H1 (cell line): Measurements from ENCODE around the gene CTXN1. TPM values are rescaled to one million over a fixed set of nuclear protein-coding genes. Genes with fewer than 3 reads are reported as not detected.

Experiments
- CTCF ChIA-PET: fragments of 300-600 bp; sonication (Branson Sonifier 250); formaldehyde crosslinking; loops from one replicate; lab custom pipeline; 2021; ENCODE audit not compliant: partially characterized antibody; lab: Charles Lee
- POLR2A ChIA-PET: fragments of 300-600 bp; sonication (Branson Sonifier 250); formaldehyde crosslinking; loops from one replicate; lab custom pipeline; 2021; ENCODE audit warnings: inconsistent platforms; ENCODE audit not compliant: partially characterized antibody; lab: Charles Lee
- DNase-seq, 2 experiments: peaks; one replicate each; pipeline versions ENCODE4 v3.0.0 to v3.0.0-alpha.2; 2010 to 2022; ENCODE audit warnings: low spot score in 2 of 2, low read depth in 1 of 2, mixed read lengths in 1 of 2
- FAIRE-seq: peaks from 2 replicates; lab custom pipeline; 2011; peaks lifted over from hg19 to GRCh38; lab: Jason Lieb, UNC
- H2AFZ ChIP-seq: 2 replicates; pipeline ENCODE4 v1.8.1; 2012; ENCODE audit warnings: low read length, inconsistent platforms
- H2AK5ac ChIP-seq: 2 replicates; pipeline ENCODE4 v1.6.1; 2013; ENCODE audit warnings: low read depth, low read length
- H2BK120ac ChIP-seq: replicated peaks from 2 replicates; pipeline ENCODE3; 2013; ENCODE audit warnings: low read depth, low read length, inconsistent platforms
- H2BK12ac ChIP-seq: 2 replicates; pipeline ENCODE4 v1.6.1; 2013; ENCODE audit warnings: low read depth, low read length
- H2BK15ac ChIP-seq: 2 replicates; pipeline ENCODE4 v1.6.1; 2013; ENCODE audit warnings: low read length
- H2BK20ac ChIP-seq: 2 replicates; pipeline ENCODE4 v1.6.1; 2013; ENCODE audit warnings: low read length
- H2BK5ac ChIP-seq: 2 replicates; pipeline ENCODE4 v1.6.1; 2013; ENCODE audit warnings: low read depth, low read length
- H3K14ac ChIP-seq: 2 replicates; pipeline ENCODE4 v1.6.1; 2013; ENCODE audit warnings: inconsistent platforms; ENCODE audit not compliant: insufficient read length
- H3K18ac ChIP-seq: 2 replicates; pipeline ENCODE4 v1.6.1; 2013; ENCODE audit warnings: low read length; ENCODE audit errors: extremely low read depth
- H3K23ac ChIP-seq: 2 replicates; pipeline ENCODE4 v1.6.1; 2013; ENCODE audit warnings: inconsistent platforms; ENCODE audit not compliant: insufficient read length
- H3K23me2 ChIP-seq: 2 replicates; pipeline ENCODE4 v1.6.1; 2013; ENCODE audit warnings: low read depth, low read length
- H3K27ac ChIP-seq: 2 replicates; pipeline ENCODE4 v1.6.1; 2011; ENCODE audit warnings: low read depth, low read length, inconsistent platforms
- H3K27me3 ChIP-seq, 4 experiments: replicated peaks in 1 of 4; 1 replicate in 1 of 4; 2 replicates in 3 of 4; pipeline versions ENCODE4 v1.6.1 to v1.8.1; 2011 to 2013; ENCODE audit warnings: low read length in 3 of 4, mild to moderate bottlenecking in 3 of 4, inconsistent platforms in 2 of 4, mixed read lengths in 2 of 4, moderate library complexity in 1 of 4; ENCODE audit not compliant: control insufficient read depth in 3 of 4, insufficient read depth in 3 of 4; ENCODE audit errors: extremely low read depth in 1 of 4
- H3K36me3 ChIP-seq, 4 experiments: 2 replicates each; pipeline versions ENCODE4 v1.6.1 to v1.8.1; 2011 to 2013; ENCODE audit warnings: mild to moderate bottlenecking in 4 of 4, low read length in 3 of 4, moderate library complexity in 2 of 4, control low read depth in 1 of 4, inconsistent platforms in 1 of 4; ENCODE audit not compliant: insufficient read depth in 4 of 4, control insufficient read depth in 2 of 4
- H3K4ac ChIP-seq: replicated peaks from 2 replicates; pipeline ENCODE3; 2013; ENCODE audit warnings: low read length, low read depth, mixed read lengths, inconsistent platforms; ENCODE audit not compliant: insufficient read length
- H3K4me1 ChIP-seq, 4 experiments: replicated peaks in 1 of 4; 1 replicate in 1 of 4; 2 replicates in 3 of 4; pipeline versions ENCODE4 v1.6.1 to v1.8.1; 2011 to 2013; ENCODE audit warnings: low read length in 3 of 4, inconsistent platforms in 2 of 4, mixed read lengths in 1 of 4; ENCODE audit not compliant: insufficient read depth in 4 of 4, control insufficient read depth in 3 of 4
- H3K4me2 ChIP-seq, 2 experiments: 2 replicates each; pipeline versions ENCODE4 v1.6.1 to v1.8.1; 2011 to 2013; ENCODE audit warnings: low read depth in 2 of 2, low read length in 2 of 2, control low read depth in 1 of 2, inconsistent platforms in 1 of 2, mild to moderate bottlenecking in 1 of 2; ENCODE audit not compliant: insufficient read depth in 1 of 2
- H3K4me3 ChIP-seq, 4 experiments: fragments of 200-600, 300-600 bp in 1 of 4; sonication (generic), shearing (Covaris generic), sonication (Bioruptor Twin) in 1 of 4; 2 replicates each; pipeline versions ENCODE4 v1.5.1 to v1.8.1; 2011 to 2016; ENCODE audit warnings: low read length in 4 of 4, low read depth in 3 of 4, control low read depth in 2 of 4, inconsistent platforms in 2 of 4, mild to moderate bottlenecking in 2 of 4, mixed read lengths in 1 of 4, moderate library complexity in 1 of 4; ENCODE audit not compliant: insufficient read depth in 2 of 4; ENCODE audit errors: extremely low read depth in 1 of 4
- H3K56ac ChIP-seq: replicated peaks from 2 replicates; pipeline ENCODE3; 2013; ENCODE audit warnings: low read depth, mild to moderate bottlenecking, mixed read lengths, low read length, inconsistent platforms; ENCODE audit not compliant: insufficient read length
- H3K79me1 ChIP-seq: 2 replicates; pipeline ENCODE4 v1.6.1; 2013; ENCODE audit warnings: low read depth, low read length, control low read depth
- H3K79me2 ChIP-seq, 2 experiments: 2 replicates each; pipeline versions ENCODE4 v1.6.1 to v1.8.1; 2012 to 2013; ENCODE audit warnings: low read length in 2 of 2, mild to moderate bottlenecking in 2 of 2, inconsistent platforms in 1 of 2; ENCODE audit not compliant: insufficient read depth in 2 of 2, control insufficient read depth in 1 of 2
- H3K9ac ChIP-seq, 4 experiments: replicated peaks in 1 of 4; 1 replicate in 1 of 4; 2 replicates in 3 of 4; pipeline versions ENCODE4 v1.6.1 to v1.8.1; 2011 to 2013; ENCODE audit warnings: low read depth in 3 of 4, low read length in 3 of 4, control low read depth in 2 of 4, mild to moderate bottlenecking in 2 of 4, moderate library complexity in 2 of 4, inconsistent platforms in 1 of 4; ENCODE audit errors: extremely low read depth in 1 of 4
- H3K9me3 ChIP-seq, 2 experiments: 2 replicates each; pipeline versions ENCODE4 v1.6.1 to v1.8.1; 2012 to 2013; ENCODE audit warnings: mild to moderate bottlenecking in 2 of 2, moderate library complexity in 2 of 2, control low read depth in 1 of 2, inconsistent platforms in 1 of 2, low read depth in 1 of 2, low read length in 1 of 2, mixed read lengths in 1 of 2; ENCODE audit not compliant: insufficient read depth in 2 of 2
- H4K20me1 ChIP-seq, 2 experiments: replicated peaks in 1 of 2; 2 replicates each; pipeline versions ENCODE3 to v1.8.1; 2011 to 2013; ENCODE audit warnings: inconsistent platforms in 2 of 2, low read length in 2 of 2, mild to moderate bottlenecking in 1 of 2; ENCODE audit not compliant: insufficient read depth in 2 of 2, control insufficient read depth in 1 of 2
- H4K5ac ChIP-seq: 2 replicates; pipeline ENCODE4 v1.6.1; 2013; ENCODE audit warnings: low read length, low read depth, mixed read lengths, inconsistent platforms; ENCODE audit not compliant: insufficient read length
- H4K8ac ChIP-seq: 2 replicates; pipeline ENCODE4 v1.8.0; 2013; ENCODE audit warnings: mild to moderate bottlenecking, moderate library complexity, low read length, inconsistent platforms; ENCODE audit not compliant: insufficient read depth; ENCODE audit errors: extremely low read depth
- H4K91ac ChIP-seq: replicated peaks from 2 replicates; pipeline ENCODE3; 2013; ENCODE audit warnings: low read length, mixed read lengths, inconsistent platforms; ENCODE audit not compliant: insufficient read length
- ASH2L ChIP-seq: fragments of 200-600, 300-600 bp; sonication (generic); IDR thresholded peaks from one replicate; pipeline ENCODE4 v1.7.1; 2017; ENCODE audit warnings: low read length
- FOSL1 ChIP-seq: IDR thresholded peaks from 2 replicates; pipeline ENCODE4 v1.6.1; 2011; ENCODE audit warnings: mild to moderate bottlenecking, low read depth, low read length, moderate library complexity; ENCODE audit not compliant: insufficient read depth
- GABPA ChIP-seq: IDR thresholded peaks from 2 replicates; pipeline ENCODE4 v1.6.1; 2011; ENCODE audit warnings: mild to moderate bottlenecking, low read length, moderate library complexity, borderline replicate concordance; ENCODE audit not compliant: insufficient read depth
- KDM1A ChIP-seq: fragments of 200-600, 300-600 bp; sonication (generic); IDR thresholded peaks from 2 replicates; pipeline ENCODE4 v1.7.1; 2016; ENCODE audit warnings: mild to moderate bottlenecking, low read length, borderline replicate concordance
- RFX5 ChIP-seq: IDR thresholded peaks from 2 replicates; pipeline ENCODE4 v1.6.1; 2011; ENCODE audit warnings: low read depth, low read length, improper control_type of control experiment, borderline replicate concordance
- TEAD4 ChIP-seq: IDR thresholded peaks from 2 replicates; pipeline ENCODE4 v1.6.1; 2012; ENCODE audit warnings: low read depth, low read length, inconsistent platforms, mixed read lengths
- WGBS, 2 experiments: shearing (Covaris generic) in 1 of 2; methylation state at CpG; one replicate each; pipeline versions ENCODE4 v1.1.6 to v1.1.7; 2013 to 2015; ENCODE audit warnings: low lambda C conversion rate in 2 of 2, mixed read lengths in 2 of 2, inconsistent platforms in 1 of 2, low coverage in 1 of 2, missing lambda C conversion rate in 1 of 2; ENCODE audit not compliant: insufficient replicate concordance in 2 of 2, insufficient coverage in 1 of 2, insufficient read length in 1 of 2; ENCODE audit errors: extremely low coverage in 1 of 2, missing lambda C conversion rate in 1 of 2; 5-methylcytosine and 5-hydroxymethylcytosine counted together
- polyA plus RNA-seq, 7 experiments: library from polyadenylated mRNA; depleted of rRNA in 3 of 7; stranded (reverse) in 5 of 7; unstranded in 2 of 7; fragments of >200 nt in 5 of 7; fragments of 200-250 nt in 2 of 7; gene quantifications; 1 replicate in 5 of 7; 2 replicates in 1 of 7; 4 replicates in 1 of 7; pipeline versions ENCODE4 v1.2.1 to v1.2.3, GENCODE V29; 2011 to 2013; ENCODE audit warnings: missing spikeins in 2 of 7, mixed read lengths in 2 of 7
- total RNA-seq: library from RNA; stranded (reverse); fragmentation: NEBNext Ultra II Directional; extraction: Animal tissue kit (Norgen Biotek cat#: 25700); gene quantifications from 2 replicates; pipeline ENCODE4 v1.2.1, GENCODE V29; 2021
- TF ChIP-seq, protein P1 (sequence below): IDR thresholded peaks from 2 replicates; pipeline ENCODE4 v1.6.1; 2012; ENCODE audit warnings: inconsistent platforms
- TF ChIP-seq, protein P2 (sequence below), 3 experiments: IDR thresholded peaks; 1 replicate in 2 of 3; 2 replicates in 1 of 3; pipeline versions ENCODE4 v1.5.1 to v1.6.1; 2011; ENCODE audit warnings: low read length in 3 of 3, mild to moderate bottlenecking in 3 of 3, inconsistent platforms in 2 of 3, low read depth in 1 of 3, moderate library complexity in 1 of 3; ENCODE audit not compliant: insufficient read depth in 1 of 3; ENCODE audit errors: control extremely low read depth in 1 of 3

CTXN1 gene
- total and polyA plus RNA-seq, 2 of the 8 experiments (the other 6 are each of a cell fraction or from before 2014, with no cell fraction given), result 16.4 to 58.0 TPM

DNA sequence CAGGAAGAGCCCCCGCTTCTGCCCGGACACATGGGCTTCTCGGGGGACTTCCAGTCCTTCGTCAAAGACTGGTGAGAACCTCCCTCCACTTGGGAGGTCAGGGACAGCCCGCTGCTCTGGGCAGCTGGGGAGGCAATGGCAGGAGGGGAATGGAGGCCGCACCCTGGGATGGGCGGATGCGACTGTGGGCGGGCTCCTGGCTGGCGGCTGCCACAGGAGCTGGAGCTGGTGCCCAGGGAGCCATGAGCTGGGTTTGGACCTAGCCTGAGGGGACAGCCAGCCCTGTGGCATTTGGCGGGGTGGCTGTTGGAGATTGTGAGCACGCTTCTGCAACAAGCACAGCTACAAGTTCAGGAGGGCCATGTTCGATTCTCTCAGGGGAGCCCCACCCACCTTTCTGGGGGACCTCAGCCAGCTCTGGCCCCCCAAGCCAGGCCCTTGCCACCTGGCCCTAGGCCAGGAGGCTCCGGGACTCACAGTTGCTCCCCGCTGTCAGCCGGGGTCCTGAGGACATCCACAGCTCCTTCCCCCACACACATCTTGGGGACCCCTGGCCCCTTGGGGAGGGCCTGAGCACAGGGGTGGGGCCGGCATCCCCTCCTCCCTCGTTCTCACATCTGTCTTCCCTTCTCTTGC is 14.3 kb downstream of the CTXN1 start:
- H2AK5ac ChIP-seq, result no peak overlapping the region
- WGBS, 2 experiments, result 91% methylated on average over 13 of the region's 18 CpGs; no CpG with 5 or more reads in 1 of the 2 experiments
- H3K18ac ChIP-seq, result no peak overlapping the region
- H4K5ac ChIP-seq, result no peak overlapping the region
- no peaks in the 10 kb centered on the region for H3K9me3 ChIP-seq
- no peak overlapping the region for H3K56ac ChIP-seq
- H3K23ac ChIP-seq, result no peak overlapping the region
- no peaks in the 10 kb centered on the region for H3K4me1 ChIP-seq
- 0 out of 2 replicates have a peak, but pooled peaks cover 2% of the 10 kb centered on the region for H3K79me1 ChIP-seq
- peaks cover 5 to 22% of the 10 kb centered on the region in 2 experiments for H4K20me1 ChIP-seq
- H4K91ac ChIP-seq, result no peak overlapping the region
- DNase-seq (no peak), FAIRE-seq (no peak)
- H3K4me2 ChIP-seq, result no peak overlapping the region
- no peak overlapping the region for H2BK5ac ChIP-seq
- H3K4ac ChIP-seq, result no peak overlapping the region
- no peak overlapping the region for H3K9ac ChIP-seq
- CTCF ChIA-PET, result interaction anchor here (0.7 to 2.3 kb wide), 13 partner anchors 9 to 59 kb away, joined by 3 to 9 read pairs (median 3); no protein-coding TSS in a partner anchor
- peaks cover 5 to 30% (median 16%) of the 10 kb centered on the region in 4 experiments; a peak in 4 of 8 replicates for H3K36me3 ChIP-seq
- no peak overlapping the region for H2BK12ac ChIP-seq
- TF ChIP-seq TEAD4 (no peak), RFX5 (no peak), FOSL1 (no peak), KDM1A (no peak), ASH2L (no peak), GABPA (no peak)
- TF ChIP-seq, protein P1, sequence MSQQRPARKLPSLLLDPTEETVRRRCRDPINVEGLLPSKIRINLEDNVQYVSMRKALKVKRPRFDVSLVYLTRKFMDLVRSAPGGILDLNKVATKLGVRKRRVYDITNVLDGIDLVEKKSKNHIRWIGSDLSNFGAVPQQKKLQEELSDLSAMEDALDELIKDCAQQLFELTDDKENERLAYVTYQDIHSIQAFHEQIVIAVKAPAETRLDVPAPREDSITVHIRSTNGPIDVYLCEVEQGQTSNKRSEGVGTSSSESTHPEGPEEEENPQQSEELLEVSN, result no peak
- TF ChIP-seq, protein P2, sequence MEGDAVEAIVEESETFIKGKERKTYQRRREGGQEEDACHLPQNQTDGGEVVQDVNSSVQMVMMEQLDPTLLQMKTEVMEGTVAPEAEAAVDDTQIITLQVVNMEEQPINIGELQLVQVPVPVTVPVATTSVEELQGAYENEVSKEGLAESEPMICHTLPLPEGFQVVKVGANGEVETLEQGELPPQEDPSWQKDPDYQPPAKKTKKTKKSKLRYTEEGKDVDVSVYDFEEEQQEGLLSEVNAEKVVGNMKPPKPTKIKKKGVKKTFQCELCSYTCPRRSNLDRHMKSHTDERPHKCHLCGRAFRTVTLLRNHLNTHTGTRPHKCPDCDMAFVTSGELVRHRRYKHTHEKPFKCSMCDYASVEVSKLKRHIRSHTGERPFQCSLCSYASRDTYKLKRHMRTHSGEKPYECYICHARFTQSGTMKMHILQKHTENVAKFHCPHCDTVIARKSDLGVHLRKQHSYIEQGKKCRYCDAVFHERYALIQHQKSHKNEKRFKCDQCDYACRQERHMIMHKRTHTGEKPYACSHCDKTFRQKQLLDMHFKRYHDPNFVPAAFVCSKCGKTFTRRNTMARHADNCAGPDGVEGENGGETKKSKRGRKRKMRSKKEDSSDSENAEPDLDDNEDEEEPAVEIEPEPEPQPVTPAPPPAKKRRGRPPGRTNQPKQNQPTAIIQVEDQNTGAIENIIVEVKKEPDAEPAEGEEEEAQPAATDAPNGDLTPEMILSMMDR (IDR thresholded peaks at IDR 0.05; ENCODE audit: control extremely low read depth in 1 of 3, insufficient read depth in 1 of 3, low read depth in 1 of 3, low read length in 3 of 3), result no peak
- H3K4me3 ChIP-seq, result no peak overlapping the region
- peaks cover 8 to 22% (median 17%) of the 10 kb centered on the region in 4 experiments; a peak in 6 of 7 replicates for H3K27me3 ChIP-seq
- H2AFZ ChIP-seq, result no peak overlapping the region
- H3K27ac ChIP-seq, result no peak overlapping the region
- H3K23me2 ChIP-seq, result peaks cover 4% of the 10 kb centered on the region; the same call in 1 of the 2 replicates
- no peak overlapping the region for H3K14ac ChIP-seq
- no peak overlapping the region for H2BK120ac ChIP-seq
- H2BK20ac ChIP-seq, result no peak overlapping the region
- no peak overlapping the region for H2BK15ac ChIP-seq
- peaks cover 0 to 4% of the 10 kb centered on the region in 2 experiments; a peak in 1 of 4 replicates for H3K79me2 ChIP-seq
- POLR2A ChIA-PET, result interaction anchor here (0.7 to 2.3 kb wide), 5 partner anchors 8 to 43 kb away, joined by 3 to 8 read pairs (median 7); partner anchors contain the start of genes LRRC8E and MAP2K7
- H4K8ac ChIP-seq, result peak overlapping the region; percentile 35; the same call in 1 of the 2 replicates
